NT2/D1 (cell line): ENCODE results near the gene DYNLT5.

Experiments used
- YY1 ChIP-seq: IDR thresholded peaks from 2 replicates; pipeline ENCODE4 v1.6.1; 2011; ENCODE audit not compliant: insufficient read length, insufficient read depth
- ZNF274 ChIP-seq: IDR thresholded peaks from 2 replicates; pipeline ENCODE4 v1.6.1; 2011; ENCODE audit warnings: mild to moderate bottlenecking, low read depth, low read length

DNA sequence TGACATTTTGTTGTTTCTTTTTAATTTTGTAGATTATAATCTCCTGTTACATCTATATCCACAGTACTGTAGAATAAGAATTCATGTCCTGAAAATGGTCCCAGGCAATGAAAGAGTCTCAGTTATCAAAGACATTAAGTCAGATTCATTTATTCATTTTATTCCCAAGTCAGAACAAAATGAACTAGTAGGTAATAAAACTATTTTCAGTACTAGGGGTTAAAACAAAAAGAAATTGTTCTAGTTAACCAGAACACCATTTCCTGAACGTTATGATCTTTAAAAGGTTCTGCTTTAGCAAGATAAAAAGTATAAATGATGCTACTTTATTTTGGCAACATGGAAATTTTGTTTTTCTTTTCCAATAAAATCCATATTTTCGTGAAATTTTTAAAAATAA lies 6.8 kb upstream of the DYNLT5 start:
- TF ChIP-seq ZNF274 = no peak
- TF ChIP-seq YY1 = no peak
